H9 (cell line): ENCODE data around the gene HNF1B. TPM values are rescaled to one million over a fixed set of nuclear protein-coding genes. Genes with fewer than 3 reads are reported as not detected.

Experiments
- DNase-seq: peaks from one replicate; pipeline ENCODE4 v3.0.0-alpha.2; 2017
- H2AFZ ChIP-seq: one replicate; pipeline ENCODE4 v1.6.1; 2013; ENCODE audit warnings: mild to moderate bottlenecking, low read length, control low read depth, moderate library complexity
- H2AK5ac ChIP-seq: 2 replicates; pipeline ENCODE4 v1.6.1; 2013; ENCODE audit warnings: low read length, control low read depth, mixed read lengths; ENCODE audit not compliant: insufficient read length
- H2BK120ac ChIP-seq: one replicate; pipeline ENCODE4 v1.6.1; 2013; ENCODE audit warnings: low read depth, mild to moderate bottlenecking, low read length, control low read depth, inconsistent platforms; ENCODE audit not compliant: poor library complexity, severe bottlenecking
- H2BK12ac ChIP-seq: 2 replicates; pipeline ENCODE4 v1.6.1; 2013; ENCODE audit warnings: low read length, control low read depth, mixed read lengths, low read depth; ENCODE audit not compliant: insufficient read length
- H2BK15ac ChIP-seq: 2 replicates; pipeline ENCODE4 v1.6.1; 2013; ENCODE audit warnings: low read depth, low read length, control low read depth
- H2BK20ac ChIP-seq: one replicate; pipeline ENCODE4 v1.6.1; 2013; ENCODE audit warnings: low read depth, mild to moderate bottlenecking, low read length, control low read depth, inconsistent platforms; ENCODE audit not compliant: poor library complexity, severe bottlenecking
- H2BK5ac ChIP-seq: 2 replicates; pipeline ENCODE4 v1.6.1; 2013; ENCODE audit warnings: low read length, control low read depth, mixed read lengths; ENCODE audit not compliant: insufficient read length
- H3K14ac ChIP-seq: 2 replicates; pipeline ENCODE4 v1.6.1; 2013; ENCODE audit warnings: low read length, control low read depth; ENCODE audit not compliant: insufficient read depth
- H3K18ac ChIP-seq: 2 replicates; pipeline ENCODE4 v1.6.1; 2013; ENCODE audit warnings: low read depth, mild to moderate bottlenecking, mixed read lengths, low read length, control low read depth; ENCODE audit not compliant: insufficient read length
- H3K23ac ChIP-seq: 2 replicates; pipeline ENCODE4 v1.6.1; 2013; ENCODE audit warnings: low read length, control low read depth, mixed read lengths, low read depth; ENCODE audit not compliant: insufficient read length
- H3K23me2 ChIP-seq: 2 replicates; pipeline ENCODE4 v1.6.1; 2013; ENCODE audit warnings: low read depth, mild to moderate bottlenecking, mixed read lengths, low read length, control low read depth; ENCODE audit not compliant: insufficient read length, poor library complexity, severe bottlenecking
- H3K27ac ChIP-seq: 2 replicates; pipeline ENCODE4 v1.5.1; 2013; ENCODE audit warnings: low read length, control low read depth, mixed read lengths, low read depth; ENCODE audit not compliant: insufficient read length
- H3K27me3 ChIP-seq: 2 replicates; pipeline ENCODE4 v1.6.1; 2013; ENCODE audit warnings: low read length, control low read depth, inconsistent platforms; ENCODE audit not compliant: insufficient read depth
- H3K4ac ChIP-seq: 2 replicates; pipeline ENCODE4 v1.6.1; 2013; ENCODE audit warnings: low read depth, mild to moderate bottlenecking, control low read depth, inconsistent platforms, low read length, moderate library complexity
- H3K4me1 ChIP-seq: 2 replicates; pipeline ENCODE4 v1.6.1; 2013; ENCODE audit warnings: low read length, control low read depth, inconsistent platforms; ENCODE audit not compliant: insufficient read depth
- H3K4me2 ChIP-seq: 2 replicates; pipeline ENCODE4 v1.6.1; 2013; ENCODE audit warnings: low read length, control low read depth, mixed read lengths; ENCODE audit not compliant: insufficient read length, insufficient read depth
- H3K56ac ChIP-seq: 2 replicates; pipeline ENCODE4 v1.6.1; 2013; ENCODE audit warnings: low read depth, mild to moderate bottlenecking, mixed read lengths, low read length, control low read depth; ENCODE audit not compliant: insufficient read length
- H3K79me1 ChIP-seq: 2 replicates; pipeline ENCODE4 v1.6.1; 2013; ENCODE audit warnings: low read depth, mild to moderate bottlenecking, moderate library complexity, low read length, control low read depth, inconsistent platforms; ENCODE audit not compliant: insufficient read depth, poor library complexity, severe bottlenecking
- H3K79me2 ChIP-seq: 2 replicates; pipeline ENCODE4 v1.6.1; 2013; ENCODE audit warnings: low read length, control low read depth, inconsistent platforms; ENCODE audit not compliant: insufficient read depth
- H3K9ac ChIP-seq: 2 replicates; pipeline ENCODE4 v1.6.1; 2013; ENCODE audit warnings: low read length, control low read depth, mixed read lengths; ENCODE audit not compliant: insufficient read length; ENCODE audit errors: extremely low read depth
- H3K9me3 ChIP-seq: one replicate; pipeline ENCODE4 v1.6.1; 2013; ENCODE audit warnings: low read depth, low read length, inconsistent platforms; ENCODE audit not compliant: control insufficient read depth
- H3T11ph ChIP-seq: one replicate; pipeline ENCODE4 v1.6.1; 2013; ENCODE audit warnings: mild to moderate bottlenecking, low read length, control low read depth, inconsistent platforms
- H4K20me1 ChIP-seq: one replicate; pipeline ENCODE4 v1.6.1; 2013; ENCODE audit not compliant: control insufficient read depth, insufficient read length, insufficient read depth
- H4K5ac ChIP-seq: 2 replicates; pipeline ENCODE4 v1.6.1; 2013; ENCODE audit warnings: low read depth, mild to moderate bottlenecking, mixed read lengths, low read length, control low read depth; ENCODE audit not compliant: insufficient read length
- H4K8ac ChIP-seq: replicated peaks from 2 replicates; pipeline ENCODE4 v1.6.1; 2013; ENCODE audit warnings: low read length, control low read depth, mixed read lengths, low read depth; ENCODE audit not compliant: insufficient read length
- H4K91ac ChIP-seq: 2 replicates; pipeline ENCODE4 v1.6.1; 2013; ENCODE audit warnings: low read depth, mild to moderate bottlenecking, moderate library complexity, mixed read lengths, low read length, control low read depth; ENCODE audit not compliant: insufficient read length
- H3K27ac Mint-ChIP-seq, 3 experiments: 2 replicates in 2 of 3; 3 replicates in 1 of 3; pipeline ENCODE4 v1.8.0; 2020 to 2021; ENCODE audit warnings: mixed read lengths in 3 of 3, mild to moderate bottlenecking in 1 of 3, moderate library complexity in 1 of 3
- H3K27me3 Mint-ChIP-seq: 2 replicates; pipeline ENCODE4 v1.8.0; 2021; ENCODE audit warnings: low read depth, mild to moderate bottlenecking, moderate library complexity, mixed read lengths
- H3K36me3 Mint-ChIP-seq, 3 experiments: 2 replicates in 2 of 3; 3 replicates in 1 of 3; pipeline ENCODE4 v1.8.0; 2020 to 2021; ENCODE audit warnings: low read depth in 3 of 3, mixed read lengths in 3 of 3; ENCODE audit not compliant: insufficient read depth in 1 of 3
- H3K4me1 Mint-ChIP-seq, 2 experiments: 2 replicates each; pipeline ENCODE4 v1.8.0; 2020; ENCODE audit warnings: mixed read lengths in 2 of 2
- H3K4me3 Mint-ChIP-seq, 2 experiments: 2 replicates in 1 of 2; 3 replicates in 1 of 2; pipeline ENCODE4 v1.8.0; 2020 to 2021; ENCODE audit warnings: mild to moderate bottlenecking in 2 of 2, mixed read lengths in 2 of 2, moderate library complexity in 1 of 2
- H3K9me3 Mint-ChIP-seq, 2 experiments: 2 replicates in 1 of 2; 3 replicates in 1 of 2; pipeline ENCODE4 v1.8.0; 2020; ENCODE audit warnings: mild to moderate bottlenecking in 2 of 2, mixed read lengths in 2 of 2, moderate library complexity in 1 of 2
- WGBS: extraction: QIAGEN DNeasy Blood & Tissue Kit; methylation state at CpG from one replicate; pipeline ENCODE4 v1.1.7; 2013; ENCODE audit warnings: missing lambda C conversion rate, low lambda C conversion rate, mixed read lengths; ENCODE audit not compliant: insufficient read length; ENCODE audit errors: extremely low coverage; 5-methylcytosine and 5-hydroxymethylcytosine counted together
- total RNA-seq: library from RNA; stranded (reverse); gene quantifications from 2 replicates; pipeline ENCODE4 v1.2.1, GENCODE V29; 2021
- TF ChIP-seq, protein P1 (sequence below): fragments of 200-600 bp; sonication (generic); conservative IDR thresholded peaks from 3 replicates; pipeline ENCODE4 v1.8.0; 2021; ENCODE audit warnings: antibody characterized with exemption, mild to moderate bottlenecking

Gene HNF1B
- total RNA-seq, 1 experiment from 2014 or later: not detected

DNA sequence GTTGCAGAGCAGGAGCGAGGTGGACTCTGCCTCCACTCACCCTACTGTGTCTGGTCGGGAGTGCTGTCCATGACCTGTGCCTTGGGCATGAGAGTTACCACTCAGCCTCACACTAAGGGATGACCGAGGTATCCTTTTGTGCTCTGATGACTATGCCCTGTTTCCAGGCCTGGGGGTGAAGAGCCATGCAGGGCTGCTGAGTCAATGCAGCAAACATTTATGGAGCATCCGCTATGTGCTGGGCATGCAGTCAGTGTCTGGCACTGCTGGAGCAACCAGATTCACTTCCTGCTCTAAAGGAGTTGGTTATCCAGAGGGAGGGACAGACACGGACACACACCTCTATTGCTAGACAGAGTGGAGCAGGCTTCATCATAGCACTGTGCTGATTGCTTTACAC lies 7.6 kb upstream of the HNF1B start:
- Histone ChIP-seq H3K4me1 (no peaks in the 10 kb centered on the region), H2AK5ac (no peak overlapping the region), H3K23me2 (no peaks in the 10 kb centered on the region), H4K5ac (no peak overlapping the region), H3K27me3 (peaks cover 6% of the 10 kb centered on the region; the same call in 1 of the 2 replicates), H2BK12ac (no peak overlapping the region), H3K9ac (no peak overlapping the region), H3K79me1 (no peaks in the 10 kb centered on the region), H3K4ac (no peak overlapping the region), H3K4me2 (no peak overlapping the region), H2AFZ (no peak overlapping the region), H4K20me1 (no peaks in the 10 kb centered on the region), H3T11ph (no peak overlapping the region), H3K56ac (no peak overlapping the region), H2BK120ac (no peak overlapping the region), H4K91ac (no peak overlapping the region), H3K79me2 (no peaks in the 10 kb centered on the region), H3K23ac (no peak overlapping the region), H3K27ac (no peak overlapping the region), H3K14ac (no peak overlapping the region), H4K8ac (no peak overlapping the region), H2BK15ac (no peak overlapping the region), H3K18ac (no peak overlapping the region), H2BK20ac (no peak overlapping the region), H2BK5ac (no peak overlapping the region), H3K9me3 (no peaks in the 10 kb centered on the region)
- Mint-ChIP-seq H3K27me3 (peaks cover 57% of the 10 kb centered on the region), H3K36me3 (no peaks in the 10 kb centered on the region), H3K27ac (no peak overlapping the region), H3K9me3 (no peaks in the 10 kb centered on the region), H3K4me3 (no peak overlapping the region), H3K4me1 (no peaks in the 10 kb centered on the region)
- DNase-seq: no peak
- no CpG with 5 or more reads among the region's 5 CpGs for WGBS
- TF ChIP-seq, protein P1, sequence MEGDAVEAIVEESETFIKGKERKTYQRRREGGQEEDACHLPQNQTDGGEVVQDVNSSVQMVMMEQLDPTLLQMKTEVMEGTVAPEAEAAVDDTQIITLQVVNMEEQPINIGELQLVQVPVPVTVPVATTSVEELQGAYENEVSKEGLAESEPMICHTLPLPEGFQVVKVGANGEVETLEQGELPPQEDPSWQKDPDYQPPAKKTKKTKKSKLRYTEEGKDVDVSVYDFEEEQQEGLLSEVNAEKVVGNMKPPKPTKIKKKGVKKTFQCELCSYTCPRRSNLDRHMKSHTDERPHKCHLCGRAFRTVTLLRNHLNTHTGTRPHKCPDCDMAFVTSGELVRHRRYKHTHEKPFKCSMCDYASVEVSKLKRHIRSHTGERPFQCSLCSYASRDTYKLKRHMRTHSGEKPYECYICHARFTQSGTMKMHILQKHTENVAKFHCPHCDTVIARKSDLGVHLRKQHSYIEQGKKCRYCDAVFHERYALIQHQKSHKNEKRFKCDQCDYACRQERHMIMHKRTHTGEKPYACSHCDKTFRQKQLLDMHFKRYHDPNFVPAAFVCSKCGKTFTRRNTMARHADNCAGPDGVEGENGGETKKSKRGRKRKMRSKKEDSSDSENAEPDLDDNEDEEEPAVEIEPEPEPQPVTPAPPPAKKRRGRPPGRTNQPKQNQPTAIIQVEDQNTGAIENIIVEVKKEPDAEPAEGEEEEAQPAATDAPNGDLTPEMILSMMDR: no peak
